NCI-H128 (cell line): ENCODE results near the gene STAT5B.
"Not testable (repeated sequence)": the region's sequence is repeated elsewhere in the genome, so short reads cannot be mapped to it uniquely, and the experiment has no call there.

Source experiments
- DNase-seq: peaks from one replicate; lab custom pipeline; 2025; ENCODE audit not compliant: unreplicated experiment; lab: John Stamatoyannopoulos, UW

Gene STAT5B

DNA sequence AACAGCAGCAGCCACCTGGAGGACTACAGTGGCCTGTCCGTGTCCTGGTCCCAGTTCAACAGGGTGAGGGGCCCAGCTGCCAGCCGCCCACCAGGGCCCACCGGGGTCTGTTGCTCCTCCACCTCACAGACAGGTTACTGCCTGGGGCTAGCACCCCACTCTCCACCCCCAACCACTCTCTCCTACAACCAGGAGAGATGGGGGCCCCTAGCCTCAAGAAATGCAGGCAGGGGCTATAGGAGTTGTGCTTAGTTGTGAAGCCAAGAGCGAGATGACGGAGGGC is 30.1 kb upstream of the STAT5B start:
- DNase-seq = no peak

DNA sequence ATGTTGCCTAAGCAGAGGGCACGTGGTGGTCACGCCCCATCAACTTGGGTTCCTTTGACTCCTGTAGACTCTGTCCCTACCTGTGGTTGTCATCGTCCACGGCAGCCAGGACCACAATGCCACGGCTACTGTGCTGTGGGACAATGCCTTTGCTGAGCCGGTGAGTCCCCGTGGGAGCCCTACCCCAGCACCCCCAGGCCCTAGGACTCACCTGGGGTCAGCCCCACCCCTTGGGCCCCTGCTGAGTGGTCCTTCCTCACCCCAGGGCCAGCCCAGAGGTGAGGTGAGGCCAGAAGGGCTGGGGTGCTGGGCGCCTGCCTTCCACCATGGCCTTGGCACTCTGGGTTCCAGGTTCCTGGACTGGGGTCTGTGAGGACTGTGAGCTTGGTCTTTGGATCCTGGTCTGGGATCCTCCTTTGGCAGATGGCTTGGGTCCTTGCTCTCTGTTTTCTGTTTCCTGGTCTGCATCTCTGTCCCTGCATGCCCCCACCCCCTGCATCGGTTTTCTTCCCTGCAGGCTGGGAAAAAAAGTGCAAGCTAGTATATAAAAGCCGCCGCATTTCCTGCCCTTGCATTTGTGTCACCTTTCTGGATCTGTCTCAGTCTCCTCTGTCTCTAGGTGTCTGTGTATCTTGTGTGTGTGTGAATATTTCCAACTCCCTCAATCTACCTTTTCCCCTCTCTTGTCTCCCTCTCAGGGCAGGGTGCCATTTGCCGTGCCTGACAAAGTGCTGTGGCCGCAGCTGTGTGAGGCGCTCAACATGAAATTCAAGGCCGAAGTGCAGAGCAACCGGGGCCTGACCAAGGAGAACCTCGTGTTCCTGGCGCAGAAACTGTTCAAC is 29.6 kb upstream of the STAT5B start:
- no peak for DNase-seq

- DNase-seq = not testable (repeated sequence)
These were observed 28.8 kb upstream of the STAT5B start for GRCh38 chr17:42305031-42305330.

DNA sequence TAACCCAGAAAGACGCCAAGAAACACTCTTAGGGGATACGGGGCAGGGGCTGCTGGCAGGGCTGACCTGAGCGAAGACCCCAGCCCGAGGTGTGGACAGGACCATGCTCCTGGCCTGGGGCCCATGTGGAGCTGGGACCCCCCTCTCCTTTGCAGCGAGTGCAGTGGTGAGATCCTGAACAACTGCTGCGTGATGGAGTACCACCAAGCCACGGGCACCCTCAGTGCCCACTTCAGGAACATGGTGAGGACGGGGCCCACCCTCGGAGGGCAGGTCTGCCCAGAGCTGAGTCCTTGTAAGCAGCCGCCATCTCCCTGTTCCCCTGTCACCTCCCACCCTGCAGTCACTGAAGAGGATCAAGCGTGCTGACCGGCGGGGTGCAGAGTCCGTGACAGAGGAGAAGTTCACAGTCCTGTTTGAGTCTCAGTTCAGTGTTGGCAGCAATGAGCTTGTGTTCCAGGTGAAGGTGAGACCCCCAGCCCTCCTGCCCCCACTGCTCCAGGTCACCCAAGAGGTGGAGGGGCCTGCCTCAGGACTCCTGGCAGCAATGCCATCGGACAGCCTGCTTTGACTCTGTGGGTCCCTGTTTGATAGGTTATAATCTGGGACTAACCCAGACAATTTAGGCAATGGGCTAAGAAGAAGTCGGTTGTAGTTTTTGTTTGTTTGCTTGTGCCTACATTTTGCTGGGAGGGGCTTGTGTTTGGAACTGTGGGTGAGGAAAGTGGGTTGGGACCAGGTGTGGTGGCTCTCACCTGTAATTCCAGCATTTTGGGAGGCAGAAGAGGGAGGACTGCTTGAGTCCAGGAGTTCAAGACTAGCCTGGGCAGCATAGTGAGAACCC is 28.2 kb upstream of the STAT5B start:
- no peak for DNase-seq

DNA sequence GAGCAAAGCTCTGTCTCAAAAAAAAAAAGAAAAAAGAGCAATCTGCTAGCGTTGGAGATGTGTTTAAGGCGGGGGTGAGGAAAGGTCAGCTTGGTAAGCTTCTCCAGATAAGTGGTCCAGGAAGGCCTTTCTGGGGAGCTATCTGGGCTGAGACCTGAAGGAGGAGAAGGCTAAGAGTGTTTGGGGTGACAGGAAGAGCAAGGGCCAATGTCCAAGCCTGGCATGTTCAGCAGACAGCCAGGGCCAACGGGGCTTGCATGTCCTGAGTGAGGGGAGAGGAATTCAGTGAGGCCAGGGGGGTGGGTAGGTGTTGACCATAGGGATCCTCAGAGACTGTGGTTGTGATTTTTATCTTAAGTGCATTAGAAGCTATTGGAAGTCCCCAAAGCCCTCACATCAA is 27.5 kb upstream of the STAT5B start:
- no peak for DNase-seq

DNA sequence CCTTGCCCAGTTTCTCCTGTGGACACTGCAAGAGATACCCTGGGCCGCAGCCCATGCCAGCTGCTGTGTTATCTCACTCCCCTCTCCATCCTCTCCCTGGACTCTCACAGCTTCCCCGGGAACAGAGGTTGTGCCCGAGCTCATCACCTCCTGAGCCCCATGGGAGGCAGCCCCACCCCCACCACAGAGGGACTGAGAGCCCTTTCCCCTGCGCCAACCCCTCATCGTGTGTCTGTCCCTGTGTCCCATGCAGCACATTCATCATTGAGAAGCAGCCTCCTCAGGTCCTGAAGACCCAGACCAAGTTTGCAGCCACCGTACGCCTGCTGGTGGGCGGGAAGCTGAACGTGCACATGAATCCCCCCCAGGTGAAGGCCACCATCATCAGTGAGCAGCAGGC is 24.8 kb upstream of the STAT5B start:
- DNase-seq = no peak

- DNase-seq = not testable (repeated sequence)
These were observed 23.7 kb upstream of the STAT5B start for GRCh38 chr17:42299913-42300312.

DNA sequence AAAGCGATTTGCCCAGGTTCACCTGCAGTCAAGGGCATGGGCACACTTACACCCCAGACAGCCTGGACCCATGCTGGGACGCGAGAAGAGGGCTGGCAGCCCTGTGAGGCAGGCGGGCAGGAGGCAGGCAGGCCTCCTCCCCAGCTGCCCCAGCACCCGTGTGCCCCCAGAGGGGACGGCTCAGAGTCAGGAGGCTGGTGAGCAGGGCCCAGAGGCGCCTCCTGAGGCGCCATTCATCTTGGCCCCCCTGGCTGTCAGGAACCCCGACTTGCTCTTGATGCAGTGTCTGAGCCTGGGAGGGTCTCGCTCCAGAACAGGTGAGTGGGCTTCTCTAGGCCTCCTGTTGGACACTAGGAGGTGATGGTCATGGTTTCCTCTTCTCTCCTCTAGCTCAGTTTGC is 23.2 kb upstream of the STAT5B start:
- DNase-seq = not testable (repeated sequence)

DNA sequence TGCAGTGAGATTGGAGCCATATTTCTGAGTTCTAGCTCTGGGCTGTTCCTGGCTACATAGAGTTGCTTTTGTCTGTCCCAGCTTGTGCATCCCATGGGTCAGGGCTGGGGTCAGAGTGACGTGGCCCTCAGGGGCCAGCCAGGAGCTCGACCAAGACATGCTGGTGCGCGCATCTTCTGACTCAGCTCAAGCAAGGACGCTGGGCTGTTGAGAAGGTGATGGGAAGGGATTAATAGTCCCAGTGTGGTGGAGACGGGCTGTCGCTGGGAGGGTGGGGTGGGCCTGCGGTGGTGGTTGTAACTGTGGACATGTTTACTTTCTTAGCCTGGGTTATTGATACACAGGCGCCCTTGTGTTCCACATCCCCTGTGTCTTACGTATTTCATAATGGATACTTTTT is 21.6 kb upstream of the STAT5B start:
- DNase-seq = not testable (repeated sequence)

- DNase-seq = no peak
These were observed 19.8 kb upstream of the STAT5B start for GRCh38 chr17:42296012-42296411.

DNA sequence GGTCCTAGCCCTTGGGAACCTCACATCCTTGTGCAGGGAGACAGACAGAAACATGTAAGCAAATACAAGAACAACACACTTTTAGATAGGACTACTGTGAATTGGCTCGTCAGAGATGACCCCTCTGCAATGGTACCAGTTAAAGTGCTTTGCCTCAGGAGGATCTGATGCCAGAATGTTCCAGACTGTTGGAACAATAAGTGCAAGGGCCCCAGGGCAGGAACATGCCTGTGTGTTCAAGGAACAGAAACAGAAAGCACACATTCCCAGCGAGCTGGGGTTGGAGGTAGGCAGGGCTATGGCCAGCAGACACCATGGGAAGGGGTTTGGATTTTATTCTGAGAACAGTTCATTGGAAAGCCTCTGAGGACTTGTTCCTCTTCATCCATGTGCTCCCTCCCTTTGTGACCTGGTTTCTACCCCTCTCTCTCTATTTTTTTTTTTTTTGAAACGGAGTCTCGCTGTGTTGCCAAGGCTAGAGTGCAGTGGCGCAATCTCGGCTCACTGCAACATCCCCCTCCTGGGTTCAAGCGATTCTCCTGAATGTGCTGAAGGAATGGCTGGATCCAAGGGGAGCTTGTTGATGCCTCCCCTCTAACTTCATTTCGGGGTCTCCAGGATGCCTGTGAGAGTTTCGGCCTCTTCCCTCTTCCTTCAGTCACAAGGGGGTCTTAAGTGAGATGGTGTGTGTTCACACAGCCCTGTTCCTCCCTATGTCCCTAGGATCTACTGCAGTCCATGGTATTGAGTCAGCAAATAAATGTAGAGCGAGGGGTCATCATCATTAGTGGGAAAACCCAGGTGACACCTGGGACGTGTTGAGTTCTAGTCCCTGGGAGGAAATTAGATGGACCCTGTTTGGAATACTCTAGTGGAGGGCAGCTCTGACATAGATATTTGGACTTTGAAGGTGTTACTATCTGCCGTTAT is 18.5 kb upstream of the STAT5B start:
- no peak for DNase-seq

DNA sequence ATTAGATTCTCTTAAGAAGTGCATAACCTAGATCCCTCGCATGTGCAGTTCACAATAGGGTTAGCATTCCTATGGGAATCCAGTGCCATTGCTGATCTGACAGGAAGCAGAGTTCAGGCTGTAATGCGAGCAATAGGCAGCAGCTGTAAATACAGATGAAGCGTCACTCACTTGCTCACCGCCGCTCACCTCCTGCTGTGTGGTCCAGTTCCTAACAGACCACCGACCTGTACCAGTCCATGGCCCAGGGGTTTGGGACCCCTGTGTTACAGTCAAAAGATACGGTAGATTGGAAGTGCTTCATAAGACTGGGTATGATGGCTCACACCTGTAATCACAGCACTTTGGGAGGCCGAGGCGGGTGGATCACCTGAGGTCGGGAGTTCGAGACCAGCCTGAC is 14.9 kb upstream of the STAT5B start:
- DNase-seq = no peak

GRCh38 chr17:42290577-42290976 is 14.4 kb upstream of the STAT5B start:
- no peak for DNase-seq

DNA sequence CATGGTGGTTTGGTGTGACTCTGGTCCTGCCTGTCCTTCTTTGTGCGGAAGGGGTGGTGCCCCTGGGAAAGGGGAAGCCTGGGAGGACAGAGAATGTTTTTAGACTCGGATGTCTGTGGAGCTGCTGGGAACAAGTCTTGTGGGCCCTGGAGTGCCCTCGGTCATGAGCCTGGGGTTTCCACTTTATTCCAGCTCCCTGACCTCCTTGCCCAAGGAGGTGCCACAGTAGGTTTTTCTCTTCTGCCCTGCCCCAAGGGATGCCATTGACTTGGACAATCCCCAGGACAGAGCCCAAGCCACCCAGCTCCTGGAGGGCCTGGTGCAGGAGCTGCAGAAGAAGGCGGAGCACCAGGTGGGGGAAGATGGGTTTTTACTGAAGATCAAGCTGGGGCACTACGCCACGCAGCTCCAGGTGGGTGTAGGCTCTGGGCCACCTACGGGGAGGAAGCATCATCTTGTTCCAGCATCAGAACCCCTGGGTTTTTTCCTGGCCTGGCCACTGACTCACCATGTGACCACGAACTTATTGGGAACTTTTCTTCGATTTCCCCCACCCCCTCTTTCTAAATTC is 13.5 kb upstream of the STAT5B start:
- DNase-seq = no peak

GRCh38 chr17:42288803-42289610 is 12.8 kb upstream of the STAT5B start:
- DNase-seq = no peak

DNA sequence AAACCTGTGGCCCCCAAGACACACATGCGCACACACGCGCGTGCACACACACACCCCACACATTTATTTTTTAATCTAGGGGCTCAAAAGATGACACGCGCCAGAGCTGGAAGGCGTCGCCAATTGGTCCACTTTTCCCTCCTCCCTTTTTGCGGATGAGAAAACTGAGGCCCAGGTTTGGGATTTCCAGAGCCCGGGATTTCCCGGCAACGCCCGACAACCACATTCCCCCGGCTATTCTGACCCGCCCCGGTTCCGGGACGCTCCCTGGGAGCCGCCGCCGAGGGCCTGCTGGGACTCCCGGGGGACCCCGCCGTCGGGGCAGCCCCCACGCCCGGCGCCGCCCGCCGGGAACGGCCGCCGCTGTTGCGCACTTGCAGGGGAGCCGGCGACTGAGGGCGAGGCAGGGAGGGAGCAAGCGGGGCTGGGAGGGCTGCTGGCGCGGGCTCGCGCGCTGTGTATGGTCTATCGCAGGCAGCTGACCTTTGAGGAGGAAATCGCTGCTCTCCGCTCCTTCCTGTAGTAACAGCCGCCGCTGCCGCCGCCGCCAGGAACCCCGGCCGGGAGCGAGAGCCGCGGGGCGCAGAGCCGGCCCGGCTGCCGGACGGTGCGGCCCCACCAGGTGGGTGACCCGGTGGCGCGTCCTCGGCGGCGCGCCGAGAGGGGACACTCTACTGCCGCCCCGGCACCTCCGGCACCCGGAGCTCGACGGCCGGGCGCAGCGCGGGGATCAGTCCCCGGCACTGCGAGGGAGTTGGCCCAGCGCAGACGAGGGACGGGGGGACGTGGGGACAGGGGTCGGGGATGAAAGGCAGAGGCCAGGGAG is 12.0 kb upstream of the STAT5B start, which contains the start of gene STAT5A:
TSS of gene STAT5A (plus strand) at position 522 of the 826 bp plus-strand sequence. CDS start 914 bp downstream, outside the sequence.
- DNase-seq = no peak

DNA sequence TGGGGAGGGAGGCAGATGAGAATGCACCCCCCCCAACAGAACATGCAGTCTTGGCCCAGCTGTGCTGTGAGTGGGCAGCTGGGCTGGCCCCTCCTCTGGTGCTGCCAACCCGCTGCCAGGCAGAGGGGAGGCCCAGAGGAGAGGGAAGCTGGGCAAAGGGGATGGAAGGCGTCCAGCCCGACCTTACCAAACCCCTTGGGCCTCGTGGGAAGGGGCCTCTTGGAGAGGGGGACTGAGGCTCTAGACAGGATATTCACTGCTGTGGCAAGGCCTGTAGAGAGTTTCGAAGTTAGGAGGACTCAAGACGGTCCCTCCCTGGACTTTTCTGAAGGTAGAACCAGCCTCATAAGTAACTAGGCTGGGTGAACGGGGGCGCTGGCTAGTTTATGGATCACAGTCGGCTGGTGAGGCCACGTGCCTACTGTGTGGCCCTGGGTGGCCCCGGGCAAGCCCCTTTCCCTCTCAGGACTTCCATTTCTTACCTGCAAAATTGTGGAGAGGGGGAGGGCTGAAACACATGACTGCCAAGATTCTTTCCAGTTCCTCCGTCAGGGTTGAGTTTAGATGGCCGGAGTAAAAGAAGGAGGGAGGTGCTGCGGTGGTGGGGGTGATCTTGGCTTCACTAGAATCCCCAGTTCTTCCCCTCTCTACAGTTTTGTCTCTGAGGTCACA is 11.2 kb upstream of the STAT5B start:
- DNase-seq = no peak

DNA sequence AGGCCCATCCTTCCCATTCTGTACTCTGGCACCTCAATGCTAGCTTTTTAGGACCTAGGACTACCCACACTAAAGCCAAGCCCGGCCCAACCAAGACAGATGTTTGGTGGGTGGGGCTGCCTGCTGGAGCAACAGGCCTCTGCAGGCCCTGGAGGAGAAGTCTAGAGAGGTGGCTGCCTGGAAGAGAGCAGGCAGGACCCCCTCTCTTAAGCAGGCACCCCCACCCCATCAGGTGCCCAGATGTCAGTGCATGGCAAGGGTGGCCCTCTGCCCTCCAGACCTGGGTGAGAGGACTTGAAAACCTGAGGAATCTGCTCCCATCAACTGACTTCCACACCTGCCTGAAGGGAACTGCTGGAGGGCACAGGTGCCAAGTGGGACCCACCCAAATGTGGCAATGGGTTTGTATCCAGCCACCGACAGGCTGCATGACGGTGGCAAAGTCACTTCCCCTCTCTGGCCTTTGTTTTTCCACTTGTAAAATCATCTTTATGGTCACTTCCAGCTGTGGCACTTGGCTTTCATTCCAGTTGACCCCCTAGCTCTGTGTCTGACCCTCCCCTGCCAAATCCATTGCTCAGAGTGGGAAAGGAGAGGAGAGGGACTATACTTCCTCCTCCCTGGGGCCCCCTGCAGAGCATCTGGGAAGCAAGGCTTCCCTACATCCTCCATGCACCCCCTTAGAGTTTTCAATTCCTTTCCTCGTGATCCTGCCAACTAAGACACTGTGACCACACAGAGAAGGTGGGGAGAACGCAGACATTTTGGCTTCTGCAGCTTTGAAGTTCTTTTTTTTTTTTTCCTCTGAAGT is 10.4 kb upstream of the STAT5B start:
- DNase-seq = no peak
